ENCODE results near the gene ANKRD37. TPM values are rescaled to one million over a fixed set of nuclear protein-coding genes. Genes with fewer than 3 reads are reported as not detected.

The ANKRD37 gene
- total and polyA plus RNA-seq, 2 donors, result 11.0 to 13.6 TPM

DNA sequence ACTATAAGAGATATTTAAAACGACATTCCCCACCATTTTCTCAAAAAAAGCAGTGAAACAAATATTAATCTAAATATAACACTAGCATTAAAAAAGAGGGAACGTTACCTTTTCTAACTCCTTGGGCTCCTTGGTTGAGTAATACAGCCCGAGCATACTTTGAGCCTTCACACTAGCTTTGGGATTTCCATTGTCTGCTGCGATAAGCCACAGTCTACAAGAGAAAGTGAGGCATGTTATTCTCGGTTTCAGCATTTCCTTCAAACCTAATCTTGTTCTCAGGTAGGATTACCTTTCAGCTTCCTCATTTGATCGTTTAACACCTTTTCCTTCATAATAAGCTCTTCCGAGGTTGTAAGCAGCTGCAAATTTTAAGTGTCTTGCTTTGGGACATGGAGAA lies 22.6 kb upstream of the ANKRD37 start:
- Histone ChIP-seq H3K36me3 (ENCODE audit: control insufficient read depth in 2 of 2, insufficient read depth in 2 of 2, low read length in 1 of 2) (no peaks in the 10 kb centered on the region), H3K27ac (ENCODE audit: low read depth in 1 of 2, low read length in 1 of 2) (no peak overlapping the region), H3K9me3 (ENCODE audit: control insufficient read depth in 2 of 2, insufficient read depth in 1 of 2, low read length in 1 of 2) (no peaks in the 10 kb centered on the region), H3K4me3 (ENCODE audit: low read length in 2 of 2) (no peak overlapping the region), H3K27me3 (ENCODE audit: control insufficient read depth in 2 of 2, insufficient read depth in 1 of 2, low read length in 1 of 2) (no peaks in the 10 kb centered on the region), H3K4me1 (ENCODE audit: control insufficient read depth in 2 of 2, insufficient read depth in 2 of 2, low read length in 2 of 2) (no peaks in the 10 kb centered on the region)
- no peak for DNase-seq (ENCODE audit: low read depth in 6 of 9, low spot score in 9 of 9)
- WGBS, result 72% methylated on average over 7 of the region's 7 CpGs

GRCh38 chr4:185374573-185374972 lies 22.1 kb upstream of the ANKRD37 start:
- Histone ChIP-seq H3K4me3 (ENCODE audit: low read length in 2 of 2) (no peak overlapping the region), H3K27me3 (ENCODE audit: control insufficient read depth in 2 of 2, insufficient read depth in 1 of 2, low read length in 1 of 2) (no peaks in the 10 kb centered on the region), H3K9me3 (ENCODE audit: control insufficient read depth in 2 of 2, insufficient read depth in 1 of 2, low read length in 1 of 2) (no peaks in the 10 kb centered on the region), H3K27ac (ENCODE audit: low read depth in 1 of 2, low read length in 1 of 2) (no peak overlapping the region), H3K36me3 (ENCODE audit: control insufficient read depth in 2 of 2, insufficient read depth in 2 of 2, low read length in 1 of 2) (no peaks in the 10 kb centered on the region), H3K4me1 (ENCODE audit: control insufficient read depth in 2 of 2, insufficient read depth in 2 of 2, low read length in 2 of 2) (no peaks in the 10 kb centered on the region)
- DNase-seq (ENCODE audit: low read depth in 6 of 9, low spot score in 9 of 9), result no peak
- 43% methylated on average over 6 of the region's 6 CpGs for WGBS

GRCh38 chr4:185378264-185378663 lies 18.4 kb upstream of the ANKRD37 start:
- no peaks in the 10 kb centered on the region for H3K9me3 ChIP-seq (ENCODE audit: control insufficient read depth in 2 of 2, insufficient read depth in 1 of 2, low read length in 1 of 2)
- no peaks in the 10 kb centered on the region for H3K4me1 ChIP-seq (ENCODE audit: control insufficient read depth in 2 of 2, insufficient read depth in 2 of 2, low read length in 2 of 2)
- no peaks in the 10 kb centered on the region for H3K36me3 ChIP-seq (ENCODE audit: control insufficient read depth in 2 of 2, insufficient read depth in 2 of 2, low read length in 1 of 2)
- WGBS, result 88% methylated on average over 6 of the region's 6 CpGs
- no peak overlapping the region for H3K27ac ChIP-seq (ENCODE audit: low read depth in 1 of 2, low read length in 1 of 2)
- no peaks in the 10 kb centered on the region for H3K27me3 ChIP-seq (ENCODE audit: control insufficient read depth in 2 of 2, insufficient read depth in 1 of 2, low read length in 1 of 2)
- no peak for DNase-seq (ENCODE audit: low read depth in 6 of 9, low spot score in 9 of 9)
- no peak overlapping the region for H3K4me3 ChIP-seq (ENCODE audit: low read length in 2 of 2)

GRCh38 chr4:185379326-185380295 lies 17.0 kb upstream of the ANKRD37 start:
- Histone ChIP-seq H3K4me3 (ENCODE audit: low read length in 2 of 2) (no peak overlapping the region), H3K27ac (ENCODE audit: low read depth in 1 of 2, low read length in 1 of 2) (no peak overlapping the region), H3K27me3 (ENCODE audit: control insufficient read depth in 2 of 2, insufficient read depth in 1 of 2, low read length in 1 of 2) (no peaks in the 10 kb centered on the region), H3K9me3 (ENCODE audit: control insufficient read depth in 2 of 2, insufficient read depth in 1 of 2, low read length in 1 of 2) (no peaks in the 10 kb centered on the region), H3K4me1 (ENCODE audit: control insufficient read depth in 2 of 2, insufficient read depth in 2 of 2, low read length in 2 of 2) (no peaks in the 10 kb centered on the region), H3K36me3 (ENCODE audit: control insufficient read depth in 2 of 2, insufficient read depth in 2 of 2, low read length in 1 of 2) (no peaks in the 10 kb centered on the region)
- 98% methylated on average over 13 of the region's 13 CpGs for WGBS
- DNase-seq (ENCODE audit: low read depth in 6 of 9, low spot score in 9 of 9), result no peak

DNA sequence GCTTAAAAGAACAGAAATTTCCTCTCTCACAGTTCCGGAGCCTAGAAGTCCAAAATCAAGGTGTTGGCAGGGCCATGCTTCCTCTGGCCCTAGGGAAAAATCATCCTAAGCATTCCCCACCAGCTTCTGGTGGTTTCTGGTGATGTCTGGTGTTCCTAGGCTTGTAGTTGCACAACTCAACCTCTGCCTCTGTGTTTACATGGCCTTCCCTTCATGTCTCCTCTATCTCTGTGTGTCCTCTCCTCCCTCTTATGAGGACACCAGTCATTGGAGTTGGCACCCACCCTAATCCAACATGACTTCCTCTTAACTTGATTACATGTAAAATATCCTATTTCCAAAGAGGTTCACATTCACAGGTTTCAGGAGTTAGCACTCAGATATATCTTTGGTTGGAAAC lies 16.3 kb upstream of the ANKRD37 start:
- H3K4me1 ChIP-seq (ENCODE audit: control insufficient read depth in 2 of 2, insufficient read depth in 2 of 2, low read length in 2 of 2), result no peaks in the 10 kb centered on the region
- WGBS, result 89% methylated on average over 1 of the region's 1 CpG

GRCh38 chr4:185381288-185382196 lies 15.1 kb upstream of the ANKRD37 start:
- Histone ChIP-seq H3K27ac (ENCODE audit: low read depth in 1 of 2, low read length in 1 of 2) (no peak overlapping the region), H3K4me1 (ENCODE audit: control insufficient read depth in 2 of 2, insufficient read depth in 2 of 2, low read length in 2 of 2) (no peaks in the 10 kb centered on the region), H3K27me3 (ENCODE audit: control insufficient read depth in 2 of 2, insufficient read depth in 1 of 2, low read length in 1 of 2) (no peaks in the 10 kb centered on the region), H3K4me3 (ENCODE audit: low read length in 2 of 2) (no peak overlapping the region), H3K36me3 (ENCODE audit: control insufficient read depth in 2 of 2, insufficient read depth in 2 of 2, low read length in 1 of 2) (no peaks in the 10 kb centered on the region), H3K9me3 (ENCODE audit: control insufficient read depth in 2 of 2, insufficient read depth in 1 of 2, low read length in 1 of 2) (no peaks in the 10 kb centered on the region)
- 70% methylated on average over 4 of the region's 4 CpGs for WGBS
- DNase-seq (ENCODE audit: low read depth in 6 of 9, low spot score in 9 of 9), result no peak

More for the DNA sequence above, 16.3 kb upstream of the ANKRD37 start:
- DNase-seq (ENCODE audit: low read depth in 6 of 9, low spot score in 9 of 9), result no peak
- no peaks in the 10 kb centered on the region for H3K9me3 ChIP-seq (ENCODE audit: control insufficient read depth in 2 of 2, insufficient read depth in 1 of 2, low read length in 1 of 2)
- no peaks in the 10 kb centered on the region for H3K36me3 ChIP-seq (ENCODE audit: control insufficient read depth in 2 of 2, insufficient read depth in 2 of 2, low read length in 1 of 2)
- H3K27ac ChIP-seq (ENCODE audit: low read depth in 1 of 2, low read length in 1 of 2), result no peak overlapping the region
- H3K4me3 ChIP-seq (ENCODE audit: low read length in 2 of 2), result no peak overlapping the region
- no peaks in the 10 kb centered on the region for H3K27me3 ChIP-seq (ENCODE audit: control insufficient read depth in 2 of 2, insufficient read depth in 1 of 2, low read length in 1 of 2)

GRCh38 chr4:185382754-185383153 lies 13.9 kb upstream of the ANKRD37 start:
- DNase-seq (ENCODE audit: low read depth in 6 of 9, low spot score in 9 of 9), result no peak
- H3K27ac ChIP-seq (ENCODE audit: low read depth in 1 of 2, low read length in 1 of 2), result no peak overlapping the region

DNA sequence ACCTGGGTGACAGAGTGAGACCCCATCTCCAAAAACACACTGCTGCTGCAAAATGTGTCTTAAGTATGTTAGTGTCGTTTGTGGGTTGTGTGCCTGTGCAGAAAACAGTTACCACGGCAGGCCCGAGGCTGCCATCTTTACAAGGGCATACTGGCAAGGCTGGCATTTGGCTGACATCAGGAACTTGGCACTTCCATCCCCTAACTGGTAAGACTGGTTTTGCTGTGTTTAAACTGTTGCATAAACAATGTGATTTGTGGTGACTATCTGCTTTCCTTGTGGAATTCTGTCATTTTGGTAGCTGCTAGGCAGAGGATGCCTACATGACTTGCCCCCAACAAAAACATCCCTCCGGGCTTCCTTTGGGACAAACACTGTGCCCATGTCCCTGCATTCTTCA lies 13.2 kb upstream of the ANKRD37 start:
- Histone ChIP-seq H3K4me3 (ENCODE audit: low read length in 2 of 2) (no peak overlapping the region), H3K27ac (ENCODE audit: low read depth in 1 of 2, low read length in 1 of 2) (no peak overlapping the region), H3K27me3 (ENCODE audit: control insufficient read depth in 2 of 2, insufficient read depth in 1 of 2, low read length in 1 of 2) (no peaks in the 10 kb centered on the region), H3K4me1 (ENCODE audit: control insufficient read depth in 2 of 2, insufficient read depth in 2 of 2, low read length in 2 of 2) (no peaks in the 10 kb centered on the region), H3K36me3 (ENCODE audit: control insufficient read depth in 2 of 2, insufficient read depth in 2 of 2, low read length in 1 of 2) (no peaks in the 10 kb centered on the region), H3K9me3 (ENCODE audit: control insufficient read depth in 2 of 2, insufficient read depth in 1 of 2, low read length in 1 of 2) (no peaks in the 10 kb centered on the region)
- no peak for DNase-seq (ENCODE audit: low read depth in 6 of 9, low spot score in 9 of 9)
- 87% methylated on average over 4 of the region's 4 CpGs for WGBS

More at GRCh38 chr4:185382754-185383153, 13.9 kb upstream of the ANKRD37 start:
- Histone ChIP-seq H3K4me3 (ENCODE audit: low read length in 2 of 2) (no peak overlapping the region), H3K4me1 (ENCODE audit: control insufficient read depth in 2 of 2, insufficient read depth in 2 of 2, low read length in 2 of 2) (no peaks in the 10 kb centered on the region), H3K27me3 (ENCODE audit: control insufficient read depth in 2 of 2, insufficient read depth in 1 of 2, low read length in 1 of 2) (no peaks in the 10 kb centered on the region), H3K9me3 (ENCODE audit: control insufficient read depth in 2 of 2, insufficient read depth in 1 of 2, low read length in 1 of 2) (no peaks in the 10 kb centered on the region), H3K36me3 (ENCODE audit: control insufficient read depth in 2 of 2, insufficient read depth in 2 of 2, low read length in 1 of 2) (no peaks in the 10 kb centered on the region)

DNA sequence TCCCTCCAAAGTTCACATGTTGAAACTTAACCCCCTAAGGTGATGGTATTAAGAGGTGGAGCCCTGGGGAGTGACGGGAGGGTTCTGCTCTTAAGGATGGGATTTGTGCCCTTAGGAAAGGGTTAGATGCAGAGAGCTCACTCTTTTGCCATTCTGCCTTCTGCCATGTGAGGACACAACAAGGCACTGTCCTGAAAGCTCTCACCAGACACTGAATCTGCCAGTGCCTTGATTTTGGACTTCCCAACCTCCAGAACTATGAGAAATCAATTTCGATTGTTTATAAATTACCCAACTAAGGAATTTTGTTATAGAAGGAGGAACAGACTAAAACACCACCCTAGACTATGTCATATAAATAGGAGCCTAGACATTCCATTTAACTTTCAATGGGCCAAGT lies 12.6 kb upstream of the ANKRD37 start:
- no peak for DNase-seq (ENCODE audit: low read depth in 6 of 9, low spot score in 9 of 9)
- no peak overlapping the region for H3K4me3 ChIP-seq (ENCODE audit: low read length in 2 of 2)

More for the DNA sequence above, 12.6 kb upstream of the ANKRD37 start:
- no peaks in the 10 kb centered on the region for H3K27me3 ChIP-seq (ENCODE audit: control insufficient read depth in 2 of 2, insufficient read depth in 1 of 2, low read length in 1 of 2)
- H3K4me1 ChIP-seq (ENCODE audit: control insufficient read depth in 2 of 2, insufficient read depth in 2 of 2, low read length in 2 of 2), result no peaks in the 10 kb centered on the region
- H3K27ac ChIP-seq (ENCODE audit: low read depth in 1 of 2, low read length in 1 of 2), result no peak overlapping the region
- no peaks in the 10 kb centered on the region for H3K36me3 ChIP-seq (ENCODE audit: control insufficient read depth in 2 of 2, insufficient read depth in 2 of 2, low read length in 1 of 2)
- H3K9me3 ChIP-seq (ENCODE audit: control insufficient read depth in 2 of 2, insufficient read depth in 1 of 2, low read length in 1 of 2), result no peaks in the 10 kb centered on the region
- WGBS, result 98% methylated on average over 2 of the region's 2 CpGs

All from thymus (tissue), 11 donors.